Body of pancreas (tissue), 4 donors: ENCODE measurements around the gene ORAI3.

Experiments
- POLR2A ChIP-seq, 3 donors: fragments of 450-650 bp; IDR thresholded peaks; one replicate each; pipeline ENCODE4 v1.6.1; 2016; ENCODE audit warnings: antibody characterized with exemption in 3 of 3, mild to moderate bottlenecking in 2 of 3
- TF ChIP-seq, protein P1 (sequence below), 7 experiments: fragments of 450-650 bp in 4 of 7; fragments of 200-600 bp in 3 of 7; sonication (generic) in 3 of 7; IDR thresholded peaks; one replicate each; pipeline ENCODE4 v1.5.1; 2016 to 2019; ENCODE audit warnings: antibody characterized with exemption in 7 of 7

DNA sequence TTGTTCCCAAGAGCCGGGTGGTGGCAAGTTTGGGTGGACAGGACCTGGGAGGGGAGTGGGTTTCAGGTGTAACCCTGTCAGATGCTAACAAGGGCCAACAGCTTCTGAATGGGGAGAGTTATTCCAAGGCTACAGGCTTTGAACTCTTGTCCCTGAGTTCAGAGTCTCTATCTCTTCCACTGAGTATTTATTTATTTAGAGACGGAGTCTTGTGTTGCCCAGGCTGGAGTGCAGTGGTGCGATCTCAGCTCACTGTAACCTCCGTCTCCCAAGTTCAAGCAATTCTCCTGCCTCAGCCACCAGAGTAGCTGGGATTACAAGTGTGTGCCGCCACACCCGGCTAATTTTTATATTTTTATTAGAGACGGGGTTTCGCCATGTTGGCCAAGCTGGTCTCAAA, 6.1 kb downstream of the ORAI3 start:
- TF ChIP-seq, protein P1, sequence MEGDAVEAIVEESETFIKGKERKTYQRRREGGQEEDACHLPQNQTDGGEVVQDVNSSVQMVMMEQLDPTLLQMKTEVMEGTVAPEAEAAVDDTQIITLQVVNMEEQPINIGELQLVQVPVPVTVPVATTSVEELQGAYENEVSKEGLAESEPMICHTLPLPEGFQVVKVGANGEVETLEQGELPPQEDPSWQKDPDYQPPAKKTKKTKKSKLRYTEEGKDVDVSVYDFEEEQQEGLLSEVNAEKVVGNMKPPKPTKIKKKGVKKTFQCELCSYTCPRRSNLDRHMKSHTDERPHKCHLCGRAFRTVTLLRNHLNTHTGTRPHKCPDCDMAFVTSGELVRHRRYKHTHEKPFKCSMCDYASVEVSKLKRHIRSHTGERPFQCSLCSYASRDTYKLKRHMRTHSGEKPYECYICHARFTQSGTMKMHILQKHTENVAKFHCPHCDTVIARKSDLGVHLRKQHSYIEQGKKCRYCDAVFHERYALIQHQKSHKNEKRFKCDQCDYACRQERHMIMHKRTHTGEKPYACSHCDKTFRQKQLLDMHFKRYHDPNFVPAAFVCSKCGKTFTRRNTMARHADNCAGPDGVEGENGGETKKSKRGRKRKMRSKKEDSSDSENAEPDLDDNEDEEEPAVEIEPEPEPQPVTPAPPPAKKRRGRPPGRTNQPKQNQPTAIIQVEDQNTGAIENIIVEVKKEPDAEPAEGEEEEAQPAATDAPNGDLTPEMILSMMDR (IDR thresholded peaks at IDR 0.05), result no peak
- TF ChIP-seq POLR2A (IDR thresholded peaks at IDR 0.05), result no peak
